K562 (cell line): ENCODE measurements around the gene EBI3. TPM values are rescaled to one million over a fixed set of nuclear protein-coding genes. Genes with fewer than 3 reads are reported as not detected.

Source experiments
- ATAC-seq: fragments of 200-7000 bp; cut with Tn5 transposase; 3 replicates; pipeline ENCODE4 v1.9.1; 2020; ENCODE audit warnings: moderate library complexity
- BruUV-seq: library from RNA; stranded (reverse); fragments of 400-500 nt; replicated peaks from 2 replicates; lab custom pipeline; 2021; lab: Mats Ljungman, UMichigan
- CTCF ChIA-PET: fragments of 300-600 bp; formaldehyde crosslinking; extraction: SDS; loops from one replicate; lab custom pipeline; 2021; ENCODE audit warnings: low intra/inter-chr PET ratio; lab: Yijun Ruan, JAX
- POLR2A ChIA-PET: fragments of 300-600, 350-650 bp; sonication (Branson Sonifier 250); formaldehyde crosslinking; extraction: SDS; loops from one replicate; lab custom pipeline; 2021; ENCODE audit warnings: antibody characterized with exemption, inconsistent platforms; lab: Yijun Ruan, JAX
- DNase-seq, 4 experiments: peaks; one replicate each; pipeline versions ENCODE4 v3.0.0 to v3.0.0-alpha.2; 2011 to 2018; ENCODE audit warnings: low spot score in 3 of 4, mixed read lengths in 3 of 4; ENCODE audit errors: extremely low read depth in 1 of 4
- FAIRE-seq: peaks from 2 replicates; lab custom pipeline; 2011; peaks lifted over from hg19 to GRCh38; lab: Jason Lieb, UNC
- H2AFZ ChIP-seq: 2 replicates; pipeline ENCODE4 v1.6.0; 2011; ENCODE audit warnings: low read depth, low read length, control low read depth, inconsistent platforms
- H3K27ac ChIP-seq: fragments of 200-600 bp; 3 replicates; pipeline ENCODE4 v1.8.0; 2011; ENCODE audit warnings: low read depth, mild to moderate bottlenecking, control low read depth, inconsistent platforms, low read length, moderate library complexity, mixed read lengths; ENCODE audit errors: extremely low read depth
- H3K27me3 ChIP-seq, 2 experiments: fragments of 300-600 bp in 1 of 2; 2 replicates in 1 of 2; 3 replicates in 1 of 2; pipeline versions ENCODE4 v1.6.0 to v1.8.0; 2011; ENCODE audit warnings: inconsistent platforms in 2 of 2, low read length in 2 of 2, mild to moderate bottlenecking in 1 of 2, mixed read lengths in 1 of 2, moderate library complexity in 1 of 2; ENCODE audit not compliant: control insufficient read depth in 2 of 2, insufficient read depth in 2 of 2
- H3K36me3 ChIP-seq: fragments of 300-600 bp; 3 replicates; pipeline ENCODE4 v1.8.0; 2011; ENCODE audit warnings: mild to moderate bottlenecking, low read length, inconsistent platforms; ENCODE audit not compliant: control insufficient read depth, insufficient read depth
- H3K4me1 ChIP-seq, 2 experiments: fragments of 200-600 bp in 1 of 2; replicated peaks in 1 of 2; 2 replicates in 1 of 2; 3 replicates in 1 of 2; pipeline versions ENCODE4 v1.5.1 to v1.8.0; 2011; ENCODE audit warnings: inconsistent platforms in 2 of 2, low read length in 2 of 2, mild to moderate bottlenecking in 1 of 2, mixed read lengths in 1 of 2, moderate library complexity in 1 of 2; ENCODE audit not compliant: control insufficient read depth in 2 of 2, insufficient read depth in 2 of 2
- H3K4me2 ChIP-seq: 2 replicates; pipeline ENCODE4 v1.6.1; 2011; ENCODE audit warnings: low read length, control low read depth, inconsistent platforms, mixed read lengths; ENCODE audit not compliant: insufficient read depth
- H3K4me3 ChIP-seq: fragments of 200-600 bp; sonication (generic), shearing (Covaris generic); 2 replicates; pipeline ENCODE4 v1.5.1; 2016; ENCODE audit warnings: control low read depth, inconsistent platforms
- H3K79me2 ChIP-seq: fragments of 200-600 bp; 3 replicates; pipeline ENCODE4 v1.8.0; 2011; ENCODE audit warnings: low read length, inconsistent platforms; ENCODE audit not compliant: control insufficient read depth, insufficient read depth
- H3K9ac ChIP-seq, 2 experiments: 2 replicates each; pipeline versions ENCODE4 v1.6.0 to v1.6.1; 2011; ENCODE audit warnings: low read depth in 2 of 2, low read length in 2 of 2, control low read depth in 1 of 2, inconsistent platforms in 1 of 2, mild to moderate bottlenecking in 1 of 2, mixed read lengths in 1 of 2; ENCODE audit not compliant: insufficient read depth in 1 of 2
- H3K9me1 ChIP-seq: one replicate; pipeline ENCODE4 v1.6.0; 2011; ENCODE audit warnings: inconsistent platforms, mild to moderate bottlenecking, low read length, moderate library complexity; ENCODE audit not compliant: control insufficient read depth, insufficient read depth
- H3K9me3 ChIP-seq: replicated peaks from 2 replicates; pipeline ENCODE4 v1.5.1; 2011; ENCODE audit warnings: low read depth, low read length, inconsistent platforms; ENCODE audit not compliant: control insufficient read depth, insufficient read depth
- H4K20me1 ChIP-seq: replicated peaks from 2 replicates; pipeline ENCODE4 v1.6.1; 2011; ENCODE audit warnings: low read length, inconsistent platforms, mixed read lengths; ENCODE audit not compliant: control insufficient read depth, insufficient read depth
- NFIX ChIP-seq: fragments of 250-450 bp; sonication (Bioruptor Pico); IDR thresholded peaks from 2 replicates; pipeline ENCODE4 v1.4.0; 2020; ENCODE audit warnings: low read depth, mild to moderate bottlenecking, moderate library complexity
- SAP30 ChIP-seq: fragments of 200-600 bp; sonication (generic); IDR thresholded peaks from 2 replicates; pipeline ENCODE4 v1.6.1; 2012; ENCODE audit warnings: borderline replicate concordance, low read depth, mild to moderate bottlenecking, moderate library complexity, low read length, control low read depth, inconsistent platforms; ENCODE audit not compliant: insufficient read depth, poor library complexity, severe bottlenecking
- ZNF121 ChIP-seq: sonication (generic); formaldehyde crosslinking; conservative IDR thresholded peaks from 2 replicates; pipeline ENCODE4 v1.8.0; 2022; ENCODE audit warnings: missing genetic modification reagents
- ZNF717 ChIP-seq: fragments of 250-450 bp; sonication (Bioruptor Pico); IDR thresholded peaks from 2 replicates; pipeline ENCODE4 v1.5.0; 2021
- WGBS: fragments of 100-300 bp; shearing (Covaris generic); methylation state at CpG from one replicate; pipeline ENCODE4 v1.1.6; 2016; ENCODE audit warnings: low coverage, mixed read lengths; ENCODE audit not compliant: insufficient coverage; ENCODE audit errors: missing lambda C conversion rate; 5-methylcytosine and 5-hydroxymethylcytosine counted together
- in situ Hi-C: fragments of 300-500 bp; cut with MboI; formaldehyde crosslinking; loops from 4 replicates; pipeline ENCODE4 v1.15.0; 2018; ENCODE audit warnings: inconsistent platforms, mixed read lengths
- intact Hi-C: fragments of 100-400 bp; cut with micrococcal nuclease; formaldehyde crosslinking; loops from 2 replicates; pipeline ENCODE4 v1.14.2; 2022
- polyA plus RNA-seq, 8 experiments: library from polyadenylated mRNA; depleted of rRNA in 4 of 8; stranded (reverse) in 5 of 8; unstranded in 3 of 8; fragments of >200 nt; fragmentation: Nextera tagmentation in 2 of 8; fragmentation: Illumina TruSeq in 1 of 8; extraction: Ambion mirVana in 2 of 8; extraction: Trizol in 1 of 8; gene quantifications; 2 replicates each; pipeline versions ENCODE4 v1.2.1 to v1.2.3, GENCODE V29; 2011 to 2014; ENCODE audit warnings: inconsistent platforms in 1 of 8, missing spikeins in 1 of 8
- total RNA-seq, 7 experiments: library from RNA; depleted of rRNA in 6 of 7; stranded (reverse); fragments of >200 nt in 6 of 7; fragmentation: Illumina TruSeq in 2 of 7; extraction: Trizol in 2 of 7; gene quantifications; 2 replicates each; pipeline versions ENCODE4 v1.2.1 to v1.2.3, GENCODE V29; 2011 to 2021; ENCODE audit warnings: low replicate concordance in 1 of 7
- TF ChIP-seq, protein P1 (sequence below): sonication (generic); formaldehyde crosslinking; IDR thresholded peaks from 2 replicates; pipeline ENCODE4 v1.9.0; 2022; ENCODE audit warnings: mild to moderate bottlenecking, missing genetic modification reagents

EBI3 gene
- total and polyA plus RNA-seq, 9 of the 15 experiments (the other 6 are each of a cell fraction or from before 2014, with no cell fraction given), result 0.08 to 0.35 (median 0.22) TPM; not detected in 6

DNA sequence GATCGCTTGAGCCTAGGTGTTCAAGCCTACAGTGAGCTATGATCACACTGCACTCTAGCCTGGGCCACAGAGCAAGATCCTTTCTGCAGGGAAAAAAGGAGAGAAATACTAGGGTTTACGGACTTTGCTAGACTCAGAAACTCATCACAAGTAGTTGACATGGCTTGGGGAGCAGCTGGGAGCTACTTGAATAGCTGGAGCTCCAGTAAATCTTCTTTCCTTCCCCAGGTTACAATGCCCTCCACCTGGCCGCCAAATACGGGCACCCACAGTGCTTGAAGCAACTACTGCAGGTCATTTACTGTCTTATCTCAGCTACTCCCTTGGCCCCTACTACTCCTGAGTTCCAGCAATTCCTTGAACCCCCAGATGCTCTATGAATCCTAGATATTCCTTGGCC, 27.5 kb upstream of the EBI3 start:
- Histone ChIP-seq H3K27ac (no peak overlapping the region), H3K4me3 (no peak overlapping the region), H3K79me2 (no peaks in the 10 kb centered on the region), H3K4me2 (no peak overlapping the region), H3K27me3 (peaks cover 0 to 3% of the 10 kb centered on the region in 2 experiments; a peak in 3 of 5 replicates), H3K36me3 (no peaks in the 10 kb centered on the region), H3K9ac (no peak overlapping the region), H3K9me1 (no peaks in the 10 kb centered on the region), H3K9me3 (no peaks in the 10 kb centered on the region), H2AFZ (no peak overlapping the region), H3K4me1 (peaks cover 5 to 26% of the 10 kb centered on the region in 2 experiments; a peak in 4 of 5 replicates), H4K20me1 (no peaks in the 10 kb centered on the region)
- CTCF ChIA-PET, result no interaction called here
- in situ Hi-C loops (loop anchor here (5.0 kb wide), 1 partner anchor 219 kb away; no protein-coding TSS in a partner anchor), intact Hi-C loops (no loop called here)
- POLR2A ChIA-PET, result interaction anchor here (0.7 to 1.7 kb wide), 5 partner anchors 10 to 349 kb away, joined by 3 to 13 read pairs (median 4); partner anchors contain the start of genes EEF2 and YJU2
- FAIRE-seq (no peak), DNase-seq (no peak), ATAC-seq (no peak)
- no TSS peak for BruUV-seq
- TF ChIP-seq SAP30, result no peak
- TF ChIP-seq NFIX (CRISPR knock-in tag), result no peak
- peak; percentile 81 for TF ChIP-seq ZNF121 (CRISPR knock-in tag)
- no peak for TF ChIP-seq ZNF717 (CRISPR knock-in tag)
- TF ChIP-seq, protein P1, sequence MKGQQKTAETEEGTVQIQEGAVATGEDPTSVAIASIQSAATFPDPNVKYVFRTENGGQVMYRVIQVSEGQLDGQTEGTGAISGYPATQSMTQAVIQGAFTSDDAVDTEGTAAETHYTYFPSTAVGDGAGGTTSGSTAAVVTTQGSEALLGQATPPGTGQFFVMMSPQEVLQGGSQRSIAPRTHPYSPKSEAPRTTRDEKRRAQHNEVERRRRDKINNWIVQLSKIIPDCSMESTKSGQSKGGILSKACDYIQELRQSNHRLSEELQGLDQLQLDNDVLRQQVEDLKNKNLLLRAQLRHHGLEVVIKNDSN (CRISPR knock-in tag), result no peak
- 38% methylated on average over 4 of the region's 4 CpGs for WGBS
